ENCODE results near the gene F5.

The F5 gene

DNA sequence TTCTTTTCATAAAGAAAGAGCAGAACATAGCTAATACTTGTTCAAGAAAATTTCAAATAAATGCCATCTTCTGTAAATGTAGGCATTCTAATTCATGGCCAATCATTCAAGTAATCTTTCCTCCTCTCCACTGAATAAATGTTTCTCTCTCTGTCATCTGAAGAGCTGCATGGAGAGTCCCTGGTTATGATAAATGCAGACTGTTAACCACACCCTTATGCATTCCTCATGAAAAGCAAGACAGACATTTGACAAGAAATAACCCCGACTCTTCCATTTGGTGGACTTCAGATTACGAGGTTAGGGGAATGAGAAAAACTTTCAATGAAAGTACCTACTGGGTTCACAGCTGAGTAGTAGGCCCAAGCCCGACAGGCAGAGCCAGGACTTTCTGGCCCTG, 55.8 kb downstream of the F5 start:
- Histone ChIP-seq H3K27ac (ENCODE audit: poor library complexity, severe bottlenecking) (no peak overlapping the region), H3K36me3 (ENCODE audit: low read depth) (no peaks in the 10 kb centered on the region), H3K4me1 (ENCODE audit: insufficient read depth, poor library complexity, severe bottlenecking) (peaks cover 22% of the 10 kb centered on the region), H3K4me3 (ENCODE audit: severe bottlenecking) (no peak overlapping the region), H3K9me3 (ENCODE audit: severe bottlenecking) (no peaks in the 10 kb centered on the region), H3K27me3 (ENCODE audit: insufficient read depth, poor library complexity, severe bottlenecking) (no peaks in the 10 kb centered on the region)
- DNase-seq (ENCODE audit: low spot score), result no peak
- ATAC-seq (ENCODE audit: low read depth), result no peak
- TF ChIP-seq, protein P1, sequence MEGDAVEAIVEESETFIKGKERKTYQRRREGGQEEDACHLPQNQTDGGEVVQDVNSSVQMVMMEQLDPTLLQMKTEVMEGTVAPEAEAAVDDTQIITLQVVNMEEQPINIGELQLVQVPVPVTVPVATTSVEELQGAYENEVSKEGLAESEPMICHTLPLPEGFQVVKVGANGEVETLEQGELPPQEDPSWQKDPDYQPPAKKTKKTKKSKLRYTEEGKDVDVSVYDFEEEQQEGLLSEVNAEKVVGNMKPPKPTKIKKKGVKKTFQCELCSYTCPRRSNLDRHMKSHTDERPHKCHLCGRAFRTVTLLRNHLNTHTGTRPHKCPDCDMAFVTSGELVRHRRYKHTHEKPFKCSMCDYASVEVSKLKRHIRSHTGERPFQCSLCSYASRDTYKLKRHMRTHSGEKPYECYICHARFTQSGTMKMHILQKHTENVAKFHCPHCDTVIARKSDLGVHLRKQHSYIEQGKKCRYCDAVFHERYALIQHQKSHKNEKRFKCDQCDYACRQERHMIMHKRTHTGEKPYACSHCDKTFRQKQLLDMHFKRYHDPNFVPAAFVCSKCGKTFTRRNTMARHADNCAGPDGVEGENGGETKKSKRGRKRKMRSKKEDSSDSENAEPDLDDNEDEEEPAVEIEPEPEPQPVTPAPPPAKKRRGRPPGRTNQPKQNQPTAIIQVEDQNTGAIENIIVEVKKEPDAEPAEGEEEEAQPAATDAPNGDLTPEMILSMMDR (IDR thresholded peaks at IDR 0.05; ENCODE audit: poor library complexity, severe bottlenecking), result no peak

DNA sequence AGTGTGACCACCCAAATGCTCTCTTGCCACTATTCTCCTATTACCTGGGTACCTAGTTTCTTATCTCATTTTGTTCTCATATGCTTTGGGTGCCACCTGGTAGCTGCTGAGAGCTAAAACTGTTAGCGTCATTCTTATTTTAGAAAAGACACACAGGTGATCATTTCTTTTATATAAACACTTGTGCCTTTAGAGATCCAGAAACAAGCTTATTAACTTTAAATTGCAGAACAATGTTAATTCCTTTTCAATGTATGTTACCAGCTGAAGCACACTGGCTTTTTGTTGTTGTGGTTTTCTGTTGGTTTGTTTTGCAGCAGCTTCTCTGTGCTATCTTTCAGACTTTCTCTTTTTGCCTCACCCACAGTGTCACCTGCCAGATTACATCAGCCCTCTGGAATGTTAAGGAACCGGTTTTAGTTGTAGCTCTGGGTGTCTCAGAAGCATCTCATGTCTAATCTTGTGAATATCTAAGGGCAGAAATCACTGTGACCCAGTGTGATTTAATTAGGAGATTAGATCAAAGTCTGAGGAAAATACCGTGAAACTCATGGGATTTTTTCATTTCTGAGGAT, 57.1 kb downstream of the F5 start:
- peaks cover 22% of the 10 kb centered on the region for H3K4me1 ChIP-seq (ENCODE audit: insufficient read depth, poor library complexity, severe bottlenecking)

DNA sequence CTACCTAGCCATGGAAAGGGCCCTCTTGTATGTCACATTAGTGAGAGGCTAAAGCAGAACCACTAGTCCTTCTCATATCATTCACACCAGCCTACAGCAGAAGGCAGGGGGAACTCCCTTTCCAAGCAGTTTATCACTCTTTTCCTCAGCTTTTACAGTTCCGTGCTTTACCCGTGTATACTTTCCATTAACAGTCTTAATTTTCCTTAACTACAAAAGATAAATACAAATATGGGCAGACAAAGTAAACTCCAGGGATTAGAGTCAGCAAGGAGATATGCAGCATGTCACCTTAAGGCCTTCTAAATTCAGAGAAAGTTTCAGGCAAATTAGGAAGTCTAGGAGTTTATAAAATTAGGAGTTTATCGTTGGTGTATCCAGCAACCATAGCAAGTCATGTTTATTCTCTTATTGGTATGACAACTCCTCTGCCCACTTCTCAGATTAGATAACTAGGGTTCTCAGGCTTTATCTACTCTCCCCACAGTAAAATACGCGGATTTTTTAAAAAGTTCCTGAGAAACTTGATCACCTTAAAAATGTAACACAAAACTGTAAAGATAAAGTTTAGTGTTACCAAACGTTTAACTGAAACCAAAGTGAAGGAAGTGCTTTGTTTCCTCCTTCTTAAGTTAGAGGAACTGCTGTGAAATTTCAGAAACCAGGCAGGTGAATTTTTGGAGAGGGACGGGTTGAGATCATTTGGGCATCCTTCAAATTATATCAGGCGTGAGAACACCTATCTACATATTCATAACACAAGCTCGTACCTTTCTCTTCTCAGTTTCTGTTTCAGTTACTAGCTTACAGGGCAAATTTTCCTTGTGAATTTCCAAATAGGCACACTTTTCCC, 57.8 kb downstream of the F5 start:
- TF ChIP-seq, protein P1 (IDR thresholded peaks at IDR 0.05; ENCODE audit: poor library complexity, severe bottlenecking), result no peak
- Histone ChIP-seq H3K4me3 (ENCODE audit: severe bottlenecking) (no peak overlapping the region), H3K27me3 (ENCODE audit: insufficient read depth, poor library complexity, severe bottlenecking) (no peaks in the 10 kb centered on the region), H3K4me1 (ENCODE audit: insufficient read depth, poor library complexity, severe bottlenecking) (peaks cover 22% of the 10 kb centered on the region), H3K36me3 (ENCODE audit: low read depth) (no peaks in the 10 kb centered on the region), H3K27ac (ENCODE audit: poor library complexity, severe bottlenecking) (peak overlapping the region; percentile 40), H3K9me3 (ENCODE audit: severe bottlenecking) (no peaks in the 10 kb centered on the region)
- DNase-seq (ENCODE audit: low spot score) (no peak), ATAC-seq (ENCODE audit: low read depth) (no peak)

More for the DNA sequence above, 57.1 kb downstream of the F5 start:
- Histone ChIP-seq H3K4me3 (ENCODE audit: severe bottlenecking) (no peak overlapping the region), H3K36me3 (ENCODE audit: low read depth) (no peaks in the 10 kb centered on the region), H3K27ac (ENCODE audit: poor library complexity, severe bottlenecking) (peak overlapping the region; percentile 40), H3K9me3 (ENCODE audit: severe bottlenecking) (no peaks in the 10 kb centered on the region), H3K27me3 (ENCODE audit: insufficient read depth, poor library complexity, severe bottlenecking) (no peaks in the 10 kb centered on the region)
- peak; percentile 94 for ATAC-seq (ENCODE audit: low read depth)
- TF ChIP-seq, protein P1 (IDR thresholded peaks at IDR 0.05; ENCODE audit: poor library complexity, severe bottlenecking), result no peak
- no peak for DNase-seq (ENCODE audit: low spot score)

DNA sequence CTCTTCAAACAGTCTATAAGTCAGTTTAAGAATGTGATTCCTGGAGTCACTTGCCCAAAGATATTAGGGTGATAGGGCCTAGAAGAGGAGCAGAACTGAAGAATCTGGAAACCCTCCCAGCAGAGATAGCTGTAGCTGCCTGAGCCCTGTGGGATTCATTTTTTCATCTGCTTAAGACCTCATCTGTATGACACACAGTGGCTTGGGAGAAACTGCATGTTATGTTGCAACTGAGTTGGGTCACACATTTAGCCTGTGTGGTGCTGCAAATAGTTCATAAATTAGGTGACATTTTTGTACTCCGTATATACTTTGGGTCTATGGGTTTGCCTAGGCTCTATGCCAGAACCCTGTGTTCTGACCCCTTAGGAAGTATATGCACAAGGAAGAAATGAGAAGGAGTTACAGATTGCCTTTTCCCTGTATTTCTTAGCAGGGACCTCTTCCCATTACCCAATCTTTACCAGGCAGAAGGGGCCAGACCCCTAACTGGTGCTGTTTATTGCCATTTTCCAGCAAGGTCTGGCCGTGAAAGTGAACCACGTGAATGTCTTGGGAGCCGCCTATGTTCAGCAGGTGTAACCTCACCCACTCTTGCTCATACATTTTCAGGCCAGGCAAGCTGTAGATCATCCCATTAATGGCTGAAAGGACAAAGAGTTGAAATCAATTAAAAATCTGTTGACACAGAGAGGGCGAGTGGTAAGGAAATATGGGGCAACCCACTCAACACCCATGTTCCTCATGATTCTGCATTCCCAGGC, 58.6 kb downstream of the F5 start:
- TF ChIP-seq, protein P1 (IDR thresholded peaks at IDR 0.05; ENCODE audit: poor library complexity, severe bottlenecking), result no peak

More for the DNA sequence above, 58.6 kb downstream of the F5 start:
- peaks cover 22% of the 10 kb centered on the region for H3K4me1 ChIP-seq (ENCODE audit: insufficient read depth, poor library complexity, severe bottlenecking)
- no peaks in the 10 kb centered on the region for H3K36me3 ChIP-seq (ENCODE audit: low read depth)
- H3K9me3 ChIP-seq (ENCODE audit: severe bottlenecking), result no peaks in the 10 kb centered on the region
- ATAC-seq (ENCODE audit: low read depth) (peak; percentile 21; the same call in 1 of the 3 replicates), DNase-seq (ENCODE audit: low spot score) (no peak)
- H3K4me3 ChIP-seq (ENCODE audit: severe bottlenecking), result no peak overlapping the region
- H3K27me3 ChIP-seq (ENCODE audit: insufficient read depth, poor library complexity, severe bottlenecking), result no peaks in the 10 kb centered on the region
- H3K27ac ChIP-seq (ENCODE audit: poor library complexity, severe bottlenecking), result no peak overlapping the region

Data from RWPE2 (cell line).